SU-DHL-6 (cell line): Measurements from ENCODE around the gene TDP2.
"Not testable (repeated sequence)": the region's sequence is repeated elsewhere in the genome, so short reads cannot be mapped to it uniquely, and the experiment has no call there.

Experiments
- H2AFZ ChIP-seq: fragments of 200-600 bp; sonication (generic); 2 replicates; pipeline ENCODE4 v1.6.1; 2014; ENCODE audit warnings: low read depth, mild to moderate bottlenecking, moderate library complexity, mixed read lengths, antibody characterized with exemption, low read length; ENCODE audit not compliant: severe bottlenecking
- H3F3A ChIP-seq: fragments of 200-600 bp; shearing (Covaris generic); 2 replicates; pipeline ENCODE4 v1.6.0; 2016; ENCODE audit warnings: antibody characterized with exemption, mild to moderate bottlenecking; ENCODE audit not compliant: insufficient read depth
- H3K27ac ChIP-seq: fragments of 200-600 bp; sonication (generic); 2 replicates; pipeline ENCODE4 v1.5.1; 2016; ENCODE audit warnings: low read depth, mild to moderate bottlenecking, low read length, moderate library complexity, mixed read lengths
- H3K27me3 ChIP-seq: fragments of 200-600 bp; sonication (generic), shearing (Covaris generic); 2 replicates; pipeline ENCODE4 v1.6.0; 2014; ENCODE audit warnings: mild to moderate bottlenecking, low read length
- H3K36me3 ChIP-seq: fragments of 200-600 bp; sonication (generic); 2 replicates; pipeline ENCODE4 v1.6.1; 2014; ENCODE audit warnings: mild to moderate bottlenecking, low read length, mixed read lengths
- H3K4me2 ChIP-seq: fragments of 300-600, 200-600 bp; shearing (Covaris generic), sonication (generic); 2 replicates; pipeline ENCODE4 v1.6.0; 2014; ENCODE audit warnings: low read length, low read depth, mild to moderate bottlenecking; ENCODE audit not compliant: poor library complexity, severe bottlenecking
- H3K4me3 ChIP-seq: fragments of 200-600 bp; sonication (generic); 2 replicates; pipeline ENCODE4 v1.5.1; 2014; ENCODE audit warnings: antibody characterized with exemption, low read length, mild to moderate bottlenecking, mixed read lengths; ENCODE audit not compliant: insufficient read depth, poor library complexity, severe bottlenecking
- H3K79me2 ChIP-seq: fragments of 200-600 bp; sonication (generic); 2 replicates; pipeline ENCODE4 v1.6.1; 2014; ENCODE audit warnings: mild to moderate bottlenecking, low read length, moderate library complexity; ENCODE audit not compliant: insufficient read depth
- H3K9ac ChIP-seq: fragments of 200-600 bp; sonication (generic); 2 replicates; pipeline ENCODE4 v1.7.0; 2014; ENCODE audit warnings: mild to moderate bottlenecking, low read length
- H3K9me2 ChIP-seq: fragments of 200-600 bp; sonication (generic); replicated peaks from 2 replicates; pipeline ENCODE4 v1.6.1; 2014; ENCODE audit warnings: low read length; ENCODE audit not compliant: insufficient read depth
- H3K9me3 ChIP-seq: fragments of 200-600 bp; sonication (generic); 2 replicates; pipeline ENCODE4 v1.6.1; 2014; ENCODE audit warnings: low read length, mixed read lengths; ENCODE audit not compliant: insufficient read depth
- H4K20me1 ChIP-seq: fragments of 200-600 bp; sonication (generic); 2 replicates; pipeline ENCODE4 v1.6.1; 2014; ENCODE audit warnings: low read depth, mild to moderate bottlenecking, antibody characterized with exemption, low read length, moderate library complexity, mixed read lengths
- CTCF ChIP-seq: fragments of 200-600 bp; sonication (generic); IDR thresholded peaks from one replicate; pipeline ENCODE4 v1.5.1; 2017; ENCODE audit warnings: antibody characterized with exemption, mild to moderate bottlenecking, low read length, moderate library complexity; ENCODE audit not compliant: insufficient read depth, poor library complexity, severe bottlenecking
- EZH2phosphoT487 ChIP-seq: fragments of 200-600 bp; sonication (generic), shearing (Covaris generic); conservative IDR thresholded peaks from 2 replicates; pipeline ENCODE4 v1.6.1; 2018; ENCODE audit warnings: mild to moderate bottlenecking, antibody characterized with exemption, low read length, moderate library complexity, mixed read lengths

Gene TDP2

GRCh38 chr6:24680582-24680981 lies 13.9 kb upstream of the TDP2 start:
- H3K9me2 ChIP-seq: no peaks in the 10 kb centered on the region
- no peak overlapping the region for H3K9ac ChIP-seq
- H3K27me3 ChIP-seq: no peaks in the 10 kb centered on the region
- H3K27ac ChIP-seq: no peak overlapping the region
- H3K9me3 ChIP-seq: no peaks in the 10 kb centered on the region
- H3K4me2 ChIP-seq: no peak overlapping the region
- H3K79me2 ChIP-seq: 0 out of 2 replicates have a peak, but pooled peaks cover 8% of the 10 kb centered on the region
- H3F3A ChIP-seq: no peaks in the 10 kb centered on the region
- H3K4me3 ChIP-seq: no peak overlapping the region
- H2AFZ ChIP-seq: no peak overlapping the region
- no peaks in the 10 kb centered on the region for H4K20me1 ChIP-seq
- H3K36me3 ChIP-seq: no peaks in the 10 kb centered on the region
- TF ChIP-seq CTCF (no peak), EZH2phosphoT487 (no peak)

- H2AFZ ChIP-seq, H3K9me2 ChIP-seq, H3F3A ChIP-seq, H3K9me3 ChIP-seq, H3K4me2 ChIP-seq, H3K27ac ChIP-seq, H3K4me3 ChIP-seq, H4K20me1 ChIP-seq, H3K36me3 ChIP-seq, H3K27me3 ChIP-seq, H3K9ac ChIP-seq, H3K79me2 ChIP-seq: not testable (repeated sequence)
Observed at GRCh38 chr6:24678792-24679352, 12.2 kb upstream of the TDP2 start.

- H4K20me1 ChIP-seq: no peaks in the 10 kb centered on the region
- peaks cover 26% of the 10 kb centered on the region for H3K36me3 ChIP-seq
- no peaks in the 10 kb centered on the region for H3K27me3 ChIP-seq
- no peaks in the 10 kb centered on the region for H3K9me2 ChIP-seq
- H3K27ac ChIP-seq: no peak overlapping the region
- H3K4me3 ChIP-seq: no peak overlapping the region
- H3F3A ChIP-seq: 0 out of 2 replicates have a peak, but pooled peaks cover 9% of the 10 kb centered on the region
- H3K9ac ChIP-seq: no peak overlapping the region
- H3K4me2 ChIP-seq: no peak overlapping the region
- peaks cover 42% of the 10 kb centered on the region; the same call in 1 of the 2 replicates for H3K9me3 ChIP-seq
- TF ChIP-seq EZH2phosphoT487 (no peak), CTCF (no peak)
- H3K79me2 ChIP-seq: 0 out of 2 replicates have a peak, but pooled peaks cover 8% of the 10 kb centered on the region
- no peak overlapping the region for H2AFZ ChIP-seq
Observed at GRCh38 chr6:24673625-24674024, 6.9 kb upstream of the TDP2 start.

GRCh38 chr6:24672620-24673182 lies 6.0 kb upstream of the TDP2 start:
- H3K4me2 ChIP-seq: no peak overlapping the region
- peaks cover 8% of the 10 kb centered on the region; the same call in 1 of the 2 replicates for H3K79me2 ChIP-seq
- no peak overlapping the region for H3K4me3 ChIP-seq
- H4K20me1 ChIP-seq: no peaks in the 10 kb centered on the region
- H3K27ac ChIP-seq: no peak overlapping the region
- 0 out of 2 replicates have a peak, but pooled peaks cover 9% of the 10 kb centered on the region for H3F3A ChIP-seq
- TF ChIP-seq EZH2phosphoT487 (no peak), CTCF (no peak)
- H3K9me3 ChIP-seq: peaks cover 42% of the 10 kb centered on the region; the same call in 1 of the 2 replicates
- no peaks in the 10 kb centered on the region for H3K27me3 ChIP-seq
- H3K9ac ChIP-seq: no peak overlapping the region
- no peak overlapping the region for H2AFZ ChIP-seq
- H3K36me3 ChIP-seq: peaks cover 26% of the 10 kb centered on the region
- no peaks in the 10 kb centered on the region for H3K9me2 ChIP-seq

- Histone ChIP-seq H3K79me2 (peaks cover 16% of the 10 kb centered on the region), H3K36me3 (peaks cover 26% of the 10 kb centered on the region), H3K9me3 (peaks cover 42% of the 10 kb centered on the region; the same call in 1 of the 2 replicates)
- not testable (repeated sequence) for H3K27me3 ChIP-seq, H3K9me2 ChIP-seq, H3K27ac ChIP-seq, H3K4me3 ChIP-seq, H3K9ac ChIP-seq, H3F3A ChIP-seq, H3K4me2 ChIP-seq, H4K20me1 ChIP-seq, H2AFZ ChIP-seq
Observed at GRCh38 chr6:24671077-24671476, 4.4 kb upstream of the TDP2 start.
